Fibroblast of skin of right biceps (primary cell): ENCODE data around the gene ANKLE1.
"Not testable (repeated sequence)": the region's sequence is repeated elsewhere in the genome, so short reads cannot be mapped to it uniquely, and the experiment has no call there.

ENCODE experiments used
- DNase-seq: peaks from one replicate; pipeline ENCODE4 v3.0.0-alpha.2; 2013

ANKLE1 gene

DNA sequence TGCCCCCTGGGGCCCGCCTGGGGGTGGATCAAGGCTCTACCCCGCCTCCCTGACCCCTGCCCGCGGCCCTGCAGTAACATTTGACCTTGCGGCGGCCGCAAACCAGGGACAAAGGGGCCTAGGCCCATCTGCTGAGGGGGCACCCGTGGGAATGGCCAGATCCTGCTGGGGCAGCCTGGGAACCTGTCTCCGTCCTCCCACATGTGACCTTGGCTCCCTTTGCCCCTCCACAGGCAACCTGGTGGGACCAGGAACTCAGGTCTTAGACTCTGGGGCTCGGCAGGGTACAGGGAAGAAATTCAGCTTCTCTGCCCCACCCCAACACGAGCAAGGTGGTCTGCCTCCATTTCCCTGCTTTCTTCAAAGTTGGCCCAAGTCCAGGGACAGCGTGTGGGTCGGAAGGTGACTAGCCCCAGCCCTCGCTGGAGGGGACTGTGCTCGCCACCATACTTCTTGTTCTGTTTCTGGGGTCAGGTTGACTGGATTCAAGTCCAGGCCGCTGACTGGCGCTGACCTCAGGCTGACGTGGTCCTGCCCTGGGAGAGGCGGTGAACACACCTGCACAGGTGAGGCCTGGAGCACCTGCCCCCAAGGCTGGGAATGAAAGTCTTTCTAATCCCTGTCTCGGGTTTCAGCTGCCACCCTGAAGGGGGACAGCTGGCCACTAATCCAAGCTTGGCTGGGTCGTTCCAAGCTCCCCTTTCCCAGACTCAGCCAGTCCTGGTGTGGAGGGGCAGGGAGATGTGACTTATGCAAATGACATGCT lies 33.5 kb upstream of the ANKLE1 start:
- no peak for DNase-seq

DNA sequence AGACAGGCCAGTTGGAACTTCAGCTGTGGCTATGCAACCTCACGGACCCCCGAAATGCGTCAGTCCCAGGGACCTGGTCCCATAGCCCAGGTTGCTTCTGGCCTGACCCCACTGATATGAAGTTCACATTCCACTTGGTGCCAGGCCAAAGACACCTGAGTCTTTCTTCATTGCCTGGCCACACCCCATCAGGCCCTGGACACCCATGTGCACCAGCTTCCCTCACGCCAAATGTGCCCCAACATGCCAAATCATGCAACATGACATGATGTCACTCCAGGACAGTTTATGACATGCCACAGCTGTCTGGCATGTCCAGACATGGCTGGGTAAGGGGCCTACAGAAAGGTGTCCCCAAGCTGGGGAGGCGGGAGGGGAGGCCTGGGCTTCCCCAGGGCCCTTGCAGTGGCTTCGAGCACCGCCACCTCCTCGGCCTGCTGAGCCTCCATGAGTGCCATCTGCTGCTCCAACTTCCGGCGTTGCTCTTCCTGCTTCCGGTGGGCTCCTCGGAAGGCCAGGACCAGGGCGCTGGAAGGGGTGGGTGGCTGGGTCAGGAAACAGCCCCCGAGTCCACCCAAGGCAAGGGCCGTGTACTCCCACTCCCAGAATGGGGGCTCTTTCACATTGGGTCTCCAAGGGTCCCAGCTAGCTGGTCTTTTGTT lies 31.7 kb upstream of the ANKLE1 start:
- no peak for DNase-seq

DNA sequence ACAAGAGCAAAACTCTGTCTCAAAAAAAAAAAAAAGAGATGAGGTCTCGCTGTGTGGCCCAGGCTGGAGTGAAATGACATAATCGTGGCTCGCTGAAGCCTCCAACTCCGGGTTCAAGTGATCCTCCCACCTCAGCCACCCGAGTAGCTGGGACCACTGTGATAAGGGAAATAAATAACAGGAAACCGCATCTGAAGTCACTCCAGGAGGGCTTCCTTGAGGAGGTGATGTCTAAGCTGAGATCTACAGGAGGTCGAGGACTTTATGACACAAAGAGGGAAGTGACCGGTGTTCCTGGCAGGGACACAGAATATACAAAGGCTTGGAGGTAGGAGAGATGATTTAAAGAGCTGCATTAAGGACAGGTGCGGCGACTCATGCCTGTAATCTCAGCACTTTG lies 27.1 kb upstream of the ANKLE1 start:
- DNase-seq = no peak

DNA sequence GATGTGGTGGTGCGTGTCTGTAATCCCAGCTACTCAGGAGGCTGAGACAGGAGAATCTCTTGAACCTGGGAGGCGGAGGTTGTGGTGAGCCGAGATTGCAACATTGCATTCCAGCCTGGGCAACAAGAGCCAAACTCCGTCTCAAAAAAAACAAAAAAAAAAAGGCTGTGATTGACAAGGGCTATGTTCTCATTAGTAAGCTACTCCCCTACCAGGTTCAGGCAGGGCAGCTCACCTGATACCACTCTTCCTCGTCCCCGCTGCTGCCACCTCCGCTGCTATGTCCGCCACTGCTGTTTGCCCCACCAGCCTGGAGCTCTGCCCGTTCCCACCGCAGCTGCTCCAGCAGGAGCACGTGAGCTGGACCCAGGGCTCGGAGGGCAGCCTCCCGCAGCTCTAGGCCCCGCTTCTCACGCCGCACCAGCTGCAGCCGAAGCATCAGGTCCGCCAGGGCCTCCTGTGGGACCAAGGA lies 26.5 kb upstream of the ANKLE1 start:
- no peak for DNase-seq

DNA sequence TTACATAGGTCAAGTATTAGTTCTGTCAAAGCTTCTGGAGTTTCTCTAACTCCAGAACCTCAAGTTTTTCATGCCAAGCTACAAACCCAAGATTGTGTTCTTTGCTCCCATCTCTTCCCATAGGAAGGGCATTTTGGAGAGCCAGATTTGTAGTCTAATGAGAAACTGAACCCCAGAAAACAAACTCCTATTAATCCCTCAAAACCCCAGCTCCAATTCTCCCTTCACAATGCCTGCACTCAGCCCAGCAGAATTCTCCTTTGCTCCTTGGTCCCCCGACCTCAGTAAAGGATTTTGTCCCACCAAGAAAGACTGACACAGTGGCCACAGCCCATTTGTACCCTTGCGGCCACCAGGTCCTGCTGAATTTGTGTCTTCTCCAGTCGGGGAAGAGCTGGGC lies 25.6 kb upstream of the ANKLE1 start:
- DNase-seq = no peak

DNA sequence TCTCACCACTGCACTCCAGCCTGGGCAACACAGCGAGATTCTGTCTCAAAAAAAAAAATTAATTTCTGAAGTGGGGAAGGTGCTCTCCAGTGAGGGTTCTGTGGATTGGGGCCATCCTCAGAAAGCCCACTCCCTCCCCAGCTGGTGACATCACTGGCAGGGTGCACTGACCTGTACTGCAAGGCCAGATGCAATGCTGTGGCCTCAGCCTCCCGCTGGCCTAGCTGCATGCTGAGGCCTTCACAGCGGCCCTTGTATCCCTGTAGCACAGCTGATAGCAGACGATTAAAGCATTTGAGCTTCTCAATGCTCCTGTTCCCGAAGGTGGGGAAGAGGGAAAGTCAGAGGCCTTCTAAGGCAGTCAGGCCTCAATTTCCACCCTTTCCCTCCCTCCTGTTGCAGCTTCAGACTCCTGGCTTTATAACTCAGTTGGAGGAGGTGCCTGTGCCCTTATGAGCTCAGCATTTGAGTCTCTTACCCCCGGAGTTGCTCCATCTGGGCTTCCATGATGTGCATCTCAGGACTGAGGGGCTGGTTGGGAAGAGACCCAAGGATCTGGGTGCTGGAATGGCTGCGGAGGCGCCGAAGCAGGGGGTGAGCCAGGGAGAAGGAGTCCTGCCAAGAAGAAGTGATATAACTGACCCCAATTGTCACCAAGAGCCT lies 22.5 kb upstream of the ANKLE1 start:
- no peak for DNase-seq

DNA sequence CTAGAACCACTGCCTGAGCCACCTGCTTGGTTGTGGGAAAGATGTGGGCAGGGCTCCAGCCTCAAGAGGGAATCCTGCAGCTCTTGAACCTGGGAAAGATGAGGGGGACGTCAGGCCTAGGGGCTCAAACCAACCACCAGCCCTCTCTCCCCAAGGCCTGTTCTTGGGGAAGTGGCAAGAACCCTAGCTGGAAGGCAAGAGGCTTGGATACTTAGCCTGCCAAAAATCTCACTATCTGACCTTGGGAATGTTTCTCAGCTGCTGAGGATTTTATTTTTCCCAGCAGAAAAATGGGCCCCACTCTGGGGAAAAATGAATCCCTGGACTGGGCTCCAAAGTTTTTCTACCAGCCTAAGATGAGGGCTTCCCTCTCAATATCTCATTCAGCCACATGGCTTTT lies 21.8 kb upstream of the ANKLE1 start:
- DNase-seq = no peak

DNA sequence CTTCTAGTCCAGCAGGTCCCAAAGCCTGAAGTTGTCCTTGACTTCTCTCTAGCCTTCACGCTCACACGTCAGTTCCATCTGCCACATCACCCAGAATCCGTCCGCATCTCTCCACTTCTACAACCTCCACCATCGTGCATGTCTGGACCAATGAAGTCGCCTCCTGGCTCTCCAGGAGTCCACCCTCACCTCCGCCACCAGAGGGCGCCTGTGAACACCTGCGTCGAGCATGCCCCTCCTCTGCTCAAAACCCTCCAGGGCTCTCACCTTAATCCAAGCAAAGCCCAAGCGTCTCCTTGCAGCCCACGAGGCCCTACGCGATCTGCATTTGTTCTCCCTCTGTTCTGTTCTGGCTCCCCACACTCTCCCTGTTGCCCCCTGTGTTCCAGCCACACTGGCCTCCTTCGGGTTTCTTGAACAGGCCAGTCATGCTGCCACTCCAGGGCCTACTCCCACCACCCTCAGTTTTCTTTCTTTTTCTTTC lies 20.8 kb upstream of the ANKLE1 start:
- peak; percentile 68 for DNase-seq

DNA sequence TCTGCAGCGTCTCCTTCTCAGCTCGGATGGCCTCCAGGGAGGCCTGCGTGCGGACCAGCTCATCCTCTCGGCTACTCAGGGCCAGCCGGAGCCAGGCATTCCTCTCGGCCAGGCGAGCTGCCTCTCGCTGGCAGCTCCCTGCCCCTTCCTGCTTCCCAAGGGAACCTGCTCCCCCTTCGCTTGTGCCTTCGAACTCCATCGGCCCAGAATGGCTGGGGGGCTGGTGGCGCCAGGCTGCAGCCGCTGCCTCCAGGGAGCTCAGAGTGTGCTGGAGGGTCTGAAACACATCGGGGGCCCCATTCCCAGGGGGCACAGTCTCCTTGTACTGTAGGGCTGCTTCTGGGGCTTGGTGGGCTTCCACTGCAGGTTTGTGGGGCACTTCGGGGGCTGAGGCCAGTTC lies 19.1 kb upstream of the ANKLE1 start:
- DNase-seq = no peak

DNA sequence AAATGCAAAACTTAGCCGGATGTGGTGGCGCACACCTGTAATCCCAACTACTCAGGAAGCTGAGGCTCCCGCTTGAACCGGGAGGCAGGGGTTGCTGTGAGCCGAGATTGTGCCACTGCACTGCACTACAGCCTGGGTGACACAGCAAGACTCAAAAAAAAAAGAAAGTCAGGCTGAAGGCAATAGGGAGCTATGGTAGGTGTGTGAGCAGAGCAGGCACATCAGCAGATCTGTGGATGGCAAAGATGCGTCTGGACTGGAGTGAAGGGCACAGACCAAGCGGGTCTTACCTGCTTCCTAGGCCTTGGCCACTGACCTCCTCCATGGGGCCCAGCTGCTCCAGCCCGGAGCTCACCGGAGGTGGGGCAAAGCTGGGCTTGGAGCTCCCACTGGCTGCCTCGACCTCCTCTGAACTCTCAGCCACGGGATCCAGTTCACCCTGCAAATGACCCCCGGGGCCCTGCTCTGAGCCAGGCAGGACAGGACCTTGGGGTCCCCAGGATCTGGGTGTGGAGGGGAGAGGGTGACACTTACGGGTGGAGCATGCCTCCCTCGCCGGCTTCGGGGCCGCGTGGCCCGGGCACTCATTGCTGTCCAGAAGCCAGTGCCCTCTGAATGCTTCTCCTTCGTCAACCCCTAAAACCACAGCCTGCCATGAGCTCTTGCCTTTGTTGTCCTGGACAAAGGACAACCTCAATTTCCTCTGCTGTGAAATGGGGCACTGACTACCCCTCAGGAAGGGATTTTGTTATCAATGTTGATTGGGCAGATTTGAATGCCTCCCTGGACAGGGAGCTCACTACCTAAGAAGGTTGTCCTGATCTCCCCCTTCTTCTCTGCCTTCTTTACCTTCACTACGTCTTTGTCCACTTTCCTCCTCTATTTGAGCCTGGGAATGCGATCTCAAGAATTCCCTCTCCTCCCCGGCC lies 17.7 kb upstream of the ANKLE1 start:
- DNase-seq = no peak

DNA sequence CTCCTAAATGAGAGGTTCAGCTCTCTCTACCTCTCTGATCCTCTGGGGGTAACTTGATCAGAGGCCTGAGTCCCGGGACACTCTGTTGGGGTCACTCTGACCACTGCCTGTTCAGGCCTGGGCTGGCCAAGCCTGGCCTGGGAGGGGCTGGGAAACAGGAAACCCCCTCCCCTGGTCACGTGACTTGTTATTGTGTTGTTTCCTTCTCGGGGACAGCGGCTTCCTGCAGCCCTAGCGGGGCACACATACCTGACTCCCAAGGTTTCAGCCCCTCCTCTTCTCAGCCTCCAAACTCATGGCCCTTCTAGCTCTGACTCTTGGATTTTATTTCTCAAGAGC lies 17.1 kb upstream of the ANKLE1 start, which contains the start of gene USHBP1:
Gene USHBP1, minus strand, starts transcription at position 105 of the 339 bp plus-strand sequence. CDS start 446 bp downstream, outside the sequence.
- no peak for DNase-seq

DNA sequence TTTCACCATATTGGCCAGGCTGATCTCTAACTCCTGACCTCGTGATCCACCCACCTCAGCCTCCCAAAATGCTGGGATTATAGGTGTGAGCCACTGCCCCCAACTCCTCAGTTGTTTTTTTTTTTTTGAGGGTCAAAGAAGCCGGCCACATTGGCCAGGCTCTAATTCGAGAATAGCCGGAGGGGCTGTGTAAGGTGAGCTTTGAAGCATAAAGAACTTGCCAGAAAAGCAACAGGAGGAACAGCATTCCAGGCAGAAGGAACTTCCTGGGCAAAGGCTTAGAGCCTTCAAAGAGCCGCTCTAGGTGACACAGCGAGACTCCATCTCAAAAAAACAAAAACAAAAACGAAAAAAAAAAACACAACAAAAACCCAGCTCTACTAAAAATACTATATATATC lies 15.7 kb upstream of the ANKLE1 start:
- DNase-seq = no peak

DNA sequence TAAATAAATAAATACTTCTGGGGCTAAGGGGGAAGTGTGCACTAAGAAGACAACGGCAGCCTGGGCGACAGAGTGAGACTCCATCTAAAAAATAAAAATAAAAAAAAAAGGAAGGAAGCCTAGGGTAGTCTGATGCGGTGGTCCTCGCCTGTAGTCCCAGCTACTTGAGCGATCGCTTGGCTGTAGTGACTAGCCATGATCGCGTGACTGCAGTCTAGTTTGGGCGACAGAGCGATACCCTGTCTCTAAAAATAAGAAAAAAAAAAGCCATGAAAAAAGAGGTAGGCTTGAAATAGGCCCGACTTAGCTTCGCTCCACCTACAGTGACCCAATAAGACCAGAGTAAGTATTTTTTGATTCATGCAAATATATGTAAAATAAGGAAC lies 15.1 kb upstream of the ANKLE1 start:
- no peak for DNase-seq

DNA sequence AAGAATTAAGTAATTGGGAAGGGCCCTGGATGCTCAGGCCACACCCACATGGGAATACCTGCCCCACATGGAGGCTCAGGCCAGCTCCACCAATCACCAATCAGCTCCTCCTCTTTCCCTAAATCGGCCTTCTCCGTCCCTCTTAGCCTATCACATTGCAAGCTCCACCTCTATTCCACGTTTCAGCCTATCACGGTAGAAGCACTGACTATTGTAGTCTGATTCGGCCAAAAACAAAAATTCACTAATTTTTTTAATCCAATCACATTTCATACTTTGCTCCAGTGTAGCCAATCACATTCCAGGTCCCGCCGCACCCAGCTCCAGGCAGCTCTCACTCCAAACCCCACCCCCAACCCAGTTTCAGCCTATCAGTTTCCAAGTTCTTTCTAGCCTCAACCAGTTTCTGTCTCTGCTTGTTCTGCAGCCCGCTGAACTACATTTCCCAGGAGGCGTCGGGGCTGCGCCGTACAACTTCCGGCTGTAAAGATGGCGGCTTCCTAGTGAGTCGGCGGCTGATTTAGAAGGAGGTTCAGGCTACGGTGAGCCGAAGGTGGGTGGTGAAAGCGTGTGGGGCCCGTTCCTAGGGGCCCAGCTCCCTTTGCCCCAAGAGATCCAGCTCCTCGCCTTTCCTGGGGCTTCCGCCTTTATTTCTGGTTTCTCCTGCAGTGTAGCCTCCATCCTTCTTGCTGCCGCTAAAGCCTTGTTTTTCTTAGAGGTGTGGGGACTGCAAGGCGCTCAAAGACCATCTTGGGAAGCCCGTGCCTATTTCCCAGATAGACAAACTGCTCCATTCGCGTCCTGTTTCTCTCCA lies 14.5 kb upstream of the ANKLE1 start, which contains the start of gene BABAM1:
Gene BABAM1, plus strand, starts transcription at position 469 of the 814 bp plus-strand sequence. CDS start 1,364 bp downstream, outside the sequence.
- peak; percentile 100 for DNase-seq

DNA sequence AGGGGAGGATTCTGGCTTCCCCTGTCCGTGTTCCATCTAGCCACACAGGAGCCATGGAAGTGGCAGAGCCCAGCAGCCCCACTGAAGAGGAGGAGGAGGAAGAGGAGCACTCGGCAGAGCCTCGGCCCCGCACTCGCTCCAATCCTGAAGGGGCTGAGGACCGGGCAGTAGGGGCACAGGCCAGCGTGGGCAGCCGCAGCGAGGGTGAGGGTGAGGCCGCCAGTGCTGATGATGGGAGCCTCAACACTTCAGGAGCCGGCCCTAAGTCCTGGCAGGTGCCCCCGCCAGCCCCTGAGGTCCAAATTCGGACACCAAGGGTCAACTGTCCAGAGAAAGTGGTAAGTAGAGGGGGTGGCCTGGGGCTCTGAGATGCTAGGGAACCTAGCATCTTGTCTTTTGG lies 12.9 kb upstream of the ANKLE1 start:
- no peak for DNase-seq

DNA sequence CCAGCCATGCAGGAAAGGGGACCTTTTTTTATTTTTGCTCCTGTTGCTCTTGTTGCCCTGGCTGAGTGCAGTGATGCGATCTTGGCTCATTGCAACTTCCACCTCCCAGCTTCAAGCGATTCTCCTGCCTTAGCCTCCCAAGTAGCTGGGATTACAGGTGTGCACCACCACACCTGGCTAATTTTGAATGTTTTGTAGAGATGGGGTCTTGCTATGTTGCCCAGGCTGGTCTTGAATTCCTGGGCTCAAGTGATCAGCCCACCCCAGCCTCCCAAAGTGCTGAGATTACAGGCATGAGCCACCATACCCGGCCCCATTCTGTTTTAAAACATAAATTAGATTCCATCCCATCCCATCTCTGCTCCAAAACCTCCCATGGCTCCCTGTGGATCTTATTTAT lies 6.8 kb upstream of the ANKLE1 start:
- DNase-seq = not testable (repeated sequence)

DNA sequence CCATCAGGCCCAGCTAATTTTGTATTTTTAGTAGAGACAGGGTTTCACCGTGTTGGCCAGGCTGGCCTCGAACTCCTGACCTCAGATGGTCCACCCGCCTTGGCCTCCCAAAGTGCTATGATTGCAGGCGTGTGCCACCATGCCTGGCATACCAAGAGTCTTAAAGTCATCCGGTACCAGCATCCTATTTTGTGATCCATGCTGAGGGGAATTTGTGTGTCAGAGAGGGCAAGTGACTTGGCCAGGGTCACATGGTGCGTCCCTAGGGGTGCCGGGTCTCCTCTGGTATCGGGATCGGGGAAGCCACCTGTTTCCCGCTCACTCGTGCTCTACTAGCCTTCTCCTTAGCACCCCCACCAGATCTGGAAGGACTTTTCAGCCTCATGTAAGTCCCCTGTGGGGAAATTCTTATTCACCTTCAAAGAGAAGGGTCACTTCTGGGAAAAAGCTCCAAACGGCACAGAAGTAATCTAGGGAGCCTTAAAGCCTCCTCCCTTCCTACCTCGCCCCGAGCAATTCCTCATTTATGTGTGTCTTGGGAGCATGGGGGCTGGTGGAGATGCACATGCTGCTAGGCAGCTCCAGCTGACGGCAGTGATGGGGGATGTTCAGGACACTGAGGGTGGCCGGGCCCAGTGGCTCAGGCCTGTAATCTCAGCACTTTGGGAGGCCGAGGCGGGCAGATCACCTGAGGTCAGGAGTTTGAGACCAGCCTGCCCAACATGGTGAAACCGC lies 6.1 kb upstream of the ANKLE1 start:
- no peak for DNase-seq

DNA sequence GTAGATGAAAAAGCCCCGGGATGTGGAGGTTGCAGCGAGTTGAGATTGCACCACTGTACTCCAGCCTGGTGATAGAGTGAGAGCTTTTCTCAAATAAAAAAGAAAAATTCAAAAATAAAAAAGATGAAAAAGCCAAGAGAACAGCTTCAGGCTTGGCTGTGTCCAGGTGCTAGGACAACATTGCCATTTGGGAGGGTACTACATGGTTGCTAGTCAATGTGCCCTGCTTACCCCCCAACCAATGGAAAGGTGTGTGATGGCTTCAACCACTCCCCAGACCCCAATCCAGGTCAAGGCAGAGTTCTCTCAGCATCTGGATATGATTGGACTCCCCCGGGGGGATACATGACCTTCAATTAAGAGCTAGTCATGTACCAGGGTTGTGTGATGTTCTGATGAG lies 2.3 kb upstream of the ANKLE1 start:
- DNase-seq = no peak

DNA sequence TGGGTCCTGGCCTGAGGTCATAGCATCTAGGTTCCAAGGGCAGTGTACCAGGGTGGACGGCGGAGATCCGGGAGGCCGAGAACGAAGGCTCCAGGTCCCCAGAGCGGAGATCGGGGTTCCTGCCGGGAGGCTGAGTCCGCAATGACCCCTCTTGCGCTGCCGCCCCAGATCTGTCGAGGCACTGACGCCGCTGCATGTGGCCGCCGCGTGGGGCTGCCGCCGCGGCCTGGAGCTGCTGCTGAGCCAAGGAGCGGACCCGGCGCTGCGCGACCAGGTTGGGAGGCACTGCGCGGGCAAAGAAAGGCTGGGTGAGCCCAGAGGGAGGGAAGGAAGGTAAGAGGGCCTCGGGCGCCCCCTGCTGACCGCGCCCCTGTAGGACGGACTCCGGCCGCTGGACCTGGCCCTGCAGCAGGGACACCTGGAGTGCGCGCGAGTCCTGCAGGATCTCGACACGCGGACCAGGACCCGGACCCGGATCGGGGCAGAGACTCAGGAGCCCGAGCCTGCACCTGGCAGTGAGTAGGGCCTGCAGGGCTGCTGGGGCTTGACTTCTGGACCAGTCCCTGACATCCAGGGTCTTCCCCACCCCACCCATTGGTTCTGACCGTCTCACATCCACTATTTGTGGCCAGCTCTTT lies 906 bp downstream of the ANKLE1 start:
- peak; percentile 77 for DNase-seq

DNA sequence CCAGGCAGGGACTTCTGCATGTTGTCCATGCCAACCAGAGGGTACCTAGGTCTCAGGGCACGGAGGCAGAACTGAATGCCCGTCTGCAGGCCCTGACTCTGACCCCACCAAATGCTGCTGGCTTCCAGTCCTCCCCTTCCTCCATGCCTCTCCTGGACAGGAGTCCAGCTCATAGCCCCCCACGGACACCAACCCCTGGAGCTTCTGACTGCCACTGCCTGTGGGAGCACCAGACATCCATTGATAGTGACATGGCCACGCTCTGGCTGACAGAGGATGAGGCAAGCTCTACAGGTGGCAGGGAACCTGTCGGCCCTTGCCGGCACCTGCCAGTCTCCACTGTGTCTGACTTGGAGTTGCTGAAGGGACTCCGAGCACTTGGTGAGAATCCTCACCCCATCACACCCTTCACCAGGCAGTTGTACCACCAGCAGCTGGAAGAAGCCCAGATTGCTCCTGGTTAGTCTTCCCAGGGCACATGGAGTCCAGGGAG lies 1.8 kb downstream of the ANKLE1 start:
- DNase-seq = no peak
